IPS-20b (cell line): ENCODE data around the gene ASL.
A peak's percentile ranks its signal among the peaks of the same experiment; 100 is the strongest.
"Not testable (repeated sequence)": the region's sequence is repeated elsewhere in the genome, so short reads cannot be mapped to it uniquely, and the experiment has no call there.

ENCODE experiments used
- H3K27ac ChIP-seq: one replicate; pipeline ENCODE4 v1.5.1; 2013; ENCODE audit warnings: low read length
- H3K27me3 ChIP-seq: 2 replicates; pipeline ENCODE4 v1.6.1; 2013; ENCODE audit warnings: mild to moderate bottlenecking, low read length, inconsistent platforms; ENCODE audit not compliant: insufficient read depth
- H3K36me3 ChIP-seq: 2 replicates; pipeline ENCODE4 v1.6.1; 2013; ENCODE audit warnings: low read depth, mild to moderate bottlenecking, inconsistent platforms, low read length, moderate library complexity; ENCODE audit not compliant: insufficient read depth
- H3K4me1 ChIP-seq: 2 replicates; pipeline ENCODE4 v1.6.1; 2013; ENCODE audit warnings: mild to moderate bottlenecking, control low read depth, inconsistent platforms, low read length, moderate library complexity; ENCODE audit not compliant: insufficient read depth
- H3K4me3 ChIP-seq: 2 replicates; pipeline ENCODE4 v1.5.1; 2013; ENCODE audit warnings: mild to moderate bottlenecking, low read length, inconsistent platforms
- H3K9ac ChIP-seq: 2 replicates; pipeline ENCODE4 v1.6.1; 2013; ENCODE audit warnings: low read depth, mild to moderate bottlenecking, inconsistent platforms, low read length, moderate library complexity
- H3K9me3 ChIP-seq: 2 replicates; pipeline ENCODE4 v1.6.1; 2013; ENCODE audit warnings: mild to moderate bottlenecking, low read depth, low read length, inconsistent platforms; ENCODE audit not compliant: insufficient read depth

Gene ASL

DNA sequence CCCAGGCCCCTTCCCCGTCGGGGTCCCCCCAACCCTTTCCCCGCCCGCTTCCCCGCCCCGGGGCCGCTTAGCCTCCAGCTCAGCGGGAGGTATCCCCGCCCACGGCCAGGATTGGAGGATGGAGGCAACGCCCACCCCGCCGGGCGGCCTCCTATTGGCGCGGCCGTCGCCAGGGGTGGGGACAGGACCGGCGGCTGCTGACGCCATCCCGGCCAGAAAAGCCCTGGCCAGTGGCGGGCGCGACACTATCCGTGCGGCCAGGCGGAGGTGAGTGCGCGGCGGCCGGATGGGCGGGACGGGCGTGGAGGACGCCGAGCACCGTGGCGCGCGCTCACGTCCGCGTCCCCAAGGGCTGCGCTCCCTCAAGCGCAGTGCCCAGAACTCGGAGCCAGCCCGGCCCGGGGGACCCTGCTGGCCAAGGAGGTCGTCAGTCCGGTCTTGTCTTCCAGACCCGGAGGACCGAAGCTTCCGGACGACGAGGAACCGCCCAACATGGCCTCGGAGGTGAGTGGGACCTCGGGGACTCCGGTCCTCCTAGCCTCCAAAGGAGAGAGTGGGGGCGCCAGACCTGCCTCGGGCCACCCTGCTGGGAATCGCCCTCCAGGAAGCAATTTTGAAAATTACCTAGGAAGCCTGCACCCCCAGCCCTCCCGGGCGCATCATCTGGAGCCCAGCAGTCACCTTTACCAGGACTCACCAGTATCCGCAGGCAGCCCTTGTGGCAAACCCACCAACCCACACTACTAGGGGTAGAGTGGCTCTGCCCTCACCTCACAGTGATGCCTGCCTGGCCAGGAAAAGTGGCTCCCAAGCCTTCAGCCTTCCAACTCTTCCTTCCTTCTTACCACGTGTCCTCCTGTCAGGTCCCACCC lies at the start of gene ASL:
TSS of gene ASL (plus strand) at position 230 of the 872 bp plus-strand sequence. CDS start at position 493, 263 bp downstream.
- H3K4me3 ChIP-seq = peak within 1 kb of the TSS; percentile 95
- H3K4me1 ChIP-seq = peaks cover 4% of the 10 kb centered on the region; the same call in 1 of the 2 replicates
- no peaks in the 10 kb centered on the region for H3K9me3 ChIP-seq
- no peaks in the 10 kb centered on the region for H3K36me3 ChIP-seq
- H3K9ac ChIP-seq = peak within 1 kb of the TSS; percentile 84
- H3K27ac ChIP-seq = no peak within 1 kb of the TSS
- H3K27me3 ChIP-seq = no peaks in the 10 kb centered on the region

DNA sequence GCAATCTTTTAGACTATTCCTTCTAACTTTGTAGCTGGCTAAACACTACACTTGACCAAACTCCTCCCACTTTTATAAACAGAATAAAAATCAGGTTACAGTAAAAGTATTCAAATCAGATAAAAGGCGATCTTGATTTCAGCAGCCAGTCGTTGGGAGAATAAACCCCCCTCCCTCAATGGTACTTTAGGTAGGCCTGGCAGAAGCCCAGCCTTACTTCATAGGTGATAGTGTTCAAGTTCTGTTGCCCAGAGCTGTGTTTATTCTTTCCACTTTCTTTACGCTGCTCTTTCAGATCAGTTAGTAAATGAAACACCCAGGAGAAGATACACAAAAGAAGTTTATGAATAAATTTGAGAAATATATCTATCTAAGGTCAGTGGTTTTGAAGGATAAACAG lies 47.3 kb upstream of the ASL start:
- H3K27ac ChIP-seq, H3K9ac ChIP-seq, H3K9me3 ChIP-seq, H3K4me3 ChIP-seq, H3K4me1 ChIP-seq, H3K36me3 ChIP-seq, H3K27me3 ChIP-seq: not testable (repeated sequence)

DNA sequence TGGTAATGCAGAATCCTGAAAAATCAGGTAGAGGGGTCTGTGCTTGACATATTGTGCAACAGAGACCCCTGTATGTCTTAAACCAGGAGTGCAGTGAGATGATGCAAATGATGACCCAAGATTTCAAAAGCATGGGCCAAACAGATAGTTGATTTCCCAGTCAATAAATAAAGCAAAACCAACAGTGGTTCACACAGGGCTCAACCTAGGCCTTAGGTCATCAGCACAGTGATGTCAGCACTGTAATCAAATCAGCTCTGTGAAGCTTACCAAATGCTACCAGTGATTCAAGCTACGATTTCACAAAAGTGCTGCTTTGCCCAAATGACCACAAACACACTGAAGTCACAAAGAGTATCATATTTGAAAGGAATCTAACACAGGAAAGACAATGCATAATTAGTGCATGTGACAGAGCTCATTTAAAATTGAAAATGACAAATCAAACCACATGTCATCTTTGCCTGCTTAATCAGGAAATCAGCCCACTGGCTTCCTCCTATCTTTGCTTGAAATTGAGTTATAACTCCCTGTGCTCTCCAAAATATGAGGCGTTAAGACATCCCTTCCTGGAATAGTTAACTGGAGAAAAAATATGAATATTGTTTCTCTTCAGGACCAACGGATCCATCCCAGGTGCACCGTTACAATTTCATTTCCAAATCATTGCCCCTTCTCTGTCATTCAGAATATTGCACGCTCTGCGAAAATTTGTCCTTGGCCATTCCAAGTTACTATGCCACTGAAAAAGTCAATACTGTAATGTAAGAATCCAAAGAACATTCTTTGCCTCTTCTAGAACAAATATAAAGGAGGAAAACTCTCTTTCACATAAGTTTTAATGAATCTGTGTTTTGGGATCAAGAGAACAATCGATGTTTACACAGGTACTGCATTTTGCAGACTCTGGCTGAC lies 41.9 kb upstream of the ASL start:
- Histone ChIP-seq H3K27me3 (no peaks in the 10 kb centered on the region), H3K9me3 (no peaks in the 10 kb centered on the region), H3K36me3 (no peaks in the 10 kb centered on the region), H3K27ac (no peak overlapping the region), H3K9ac (no peak overlapping the region), H3K4me3 (no peak overlapping the region), H3K4me1 (no peaks in the 10 kb centered on the region)

DNA sequence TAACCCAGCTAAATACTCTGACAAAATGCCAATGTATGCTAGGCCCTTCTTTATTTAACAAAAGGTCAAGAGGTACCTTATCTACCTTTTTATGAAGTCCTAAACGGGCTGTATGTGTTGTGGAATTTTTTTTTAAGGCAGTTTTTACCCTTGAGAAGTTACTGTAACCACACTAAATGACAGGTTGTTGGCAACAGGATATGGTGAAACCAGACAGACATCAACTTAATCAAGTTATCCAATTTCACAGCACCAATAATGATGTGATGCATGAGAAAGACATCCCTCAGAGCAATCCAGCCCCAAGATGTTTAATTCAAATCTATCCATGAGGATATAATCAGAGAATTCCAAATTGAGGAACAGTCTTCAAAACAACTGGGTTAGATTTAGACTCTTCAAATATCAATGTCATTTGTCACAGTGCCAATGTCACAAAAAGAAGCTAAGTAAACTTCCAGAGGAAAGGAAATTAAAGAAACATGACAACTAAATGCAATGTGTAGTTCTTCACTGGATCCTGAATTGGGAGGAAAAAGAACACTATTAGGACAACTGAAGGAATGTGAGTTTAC lies 41.1 kb upstream of the ASL start:
- H3K4me3 ChIP-seq, H3K27me3 ChIP-seq, H3K36me3 ChIP-seq, H3K4me1 ChIP-seq, H3K9ac ChIP-seq, H3K27ac ChIP-seq, H3K9me3 ChIP-seq: not testable (repeated sequence)

DNA sequence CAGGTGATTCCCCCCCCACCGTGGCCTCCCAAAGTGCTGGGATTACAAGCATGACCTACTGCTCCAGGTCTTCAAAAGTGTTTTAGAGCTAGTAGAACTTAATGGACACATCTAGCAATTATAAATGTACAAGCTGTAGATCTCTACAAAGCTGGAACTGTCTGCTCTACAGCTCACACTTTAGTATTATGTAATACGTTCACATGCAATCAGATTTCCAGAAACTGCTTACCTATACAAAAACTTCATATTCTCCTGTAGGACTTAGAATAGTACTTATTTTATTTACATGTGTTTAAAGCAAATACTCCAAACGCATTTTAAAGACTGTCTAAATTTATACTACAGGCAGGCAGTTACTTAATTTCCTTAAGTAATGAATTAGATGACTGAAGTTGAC lies 39.2 kb upstream of the ASL start:
- H3K27ac ChIP-seq = no peak overlapping the region
- H3K4me3 ChIP-seq = no peak overlapping the region
- H3K9me3 ChIP-seq = no peaks in the 10 kb centered on the region
- no peaks in the 10 kb centered on the region for H3K4me1 ChIP-seq
- H3K36me3 ChIP-seq = no peaks in the 10 kb centered on the region
- no peaks in the 10 kb centered on the region for H3K27me3 ChIP-seq
- no peak overlapping the region for H3K9ac ChIP-seq

DNA sequence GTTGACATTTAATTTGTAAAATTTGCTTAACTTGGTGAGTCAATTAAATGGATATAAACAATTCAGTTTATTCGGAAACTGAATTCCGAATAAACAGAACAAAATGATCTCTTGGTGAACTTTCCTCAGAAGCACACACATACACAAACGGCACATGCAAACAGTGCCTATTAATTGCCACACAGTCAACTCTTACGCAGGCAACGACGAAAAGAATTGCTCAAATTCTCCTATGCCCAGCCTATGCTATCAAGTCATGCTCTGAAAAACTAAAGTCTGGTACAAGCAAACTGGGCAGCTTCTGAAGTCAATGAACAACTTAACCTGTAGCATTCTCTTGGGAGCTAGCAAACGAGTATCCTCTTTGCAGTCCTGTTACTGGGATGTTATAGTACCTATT lies 38.8 kb upstream of the ASL start:
- no peak overlapping the region for H3K4me3 ChIP-seq
- no peak overlapping the region for H3K27ac ChIP-seq
- H3K27me3 ChIP-seq = no peaks in the 10 kb centered on the region
- no peaks in the 10 kb centered on the region for H3K9me3 ChIP-seq
- H3K9ac ChIP-seq = no peak overlapping the region
- H3K4me1 ChIP-seq = no peaks in the 10 kb centered on the region
- H3K36me3 ChIP-seq = no peaks in the 10 kb centered on the region

DNA sequence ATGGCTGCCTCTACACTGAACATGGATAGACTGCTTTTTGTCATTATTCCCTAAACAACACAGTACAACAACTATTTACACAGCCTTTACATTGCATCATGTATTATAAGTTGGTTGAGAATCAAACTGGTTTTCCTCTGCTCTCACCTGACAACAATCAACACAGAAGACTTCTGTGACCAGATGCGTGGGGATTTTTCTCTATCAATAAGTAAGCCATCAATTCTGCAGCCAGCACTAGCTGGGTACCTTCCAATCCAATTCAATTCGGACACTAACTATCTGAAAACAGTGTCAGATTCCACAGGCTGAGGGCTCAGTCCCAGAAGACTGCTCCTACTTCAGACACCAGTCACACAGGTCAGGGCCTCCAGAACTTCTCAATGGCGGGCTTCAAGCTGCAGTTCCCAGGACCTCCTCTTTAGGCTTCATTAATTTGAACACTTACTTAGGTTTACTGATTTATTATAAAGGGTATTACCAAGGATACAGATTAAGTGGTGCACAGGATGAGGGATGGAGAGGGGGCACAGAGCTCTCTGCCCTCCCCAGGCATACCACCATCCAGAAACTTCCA lies 36.4 kb upstream of the ASL start:
- Histone ChIP-seq H3K9ac (no peak overlapping the region), H3K9me3 (no peaks in the 10 kb centered on the region), H3K27me3 (peaks cover 16% of the 10 kb centered on the region), H3K4me3 (no peak overlapping the region), H3K27ac (no peak overlapping the region), H3K4me1 (no peaks in the 10 kb centered on the region), H3K36me3 (no peaks in the 10 kb centered on the region)

DNA sequence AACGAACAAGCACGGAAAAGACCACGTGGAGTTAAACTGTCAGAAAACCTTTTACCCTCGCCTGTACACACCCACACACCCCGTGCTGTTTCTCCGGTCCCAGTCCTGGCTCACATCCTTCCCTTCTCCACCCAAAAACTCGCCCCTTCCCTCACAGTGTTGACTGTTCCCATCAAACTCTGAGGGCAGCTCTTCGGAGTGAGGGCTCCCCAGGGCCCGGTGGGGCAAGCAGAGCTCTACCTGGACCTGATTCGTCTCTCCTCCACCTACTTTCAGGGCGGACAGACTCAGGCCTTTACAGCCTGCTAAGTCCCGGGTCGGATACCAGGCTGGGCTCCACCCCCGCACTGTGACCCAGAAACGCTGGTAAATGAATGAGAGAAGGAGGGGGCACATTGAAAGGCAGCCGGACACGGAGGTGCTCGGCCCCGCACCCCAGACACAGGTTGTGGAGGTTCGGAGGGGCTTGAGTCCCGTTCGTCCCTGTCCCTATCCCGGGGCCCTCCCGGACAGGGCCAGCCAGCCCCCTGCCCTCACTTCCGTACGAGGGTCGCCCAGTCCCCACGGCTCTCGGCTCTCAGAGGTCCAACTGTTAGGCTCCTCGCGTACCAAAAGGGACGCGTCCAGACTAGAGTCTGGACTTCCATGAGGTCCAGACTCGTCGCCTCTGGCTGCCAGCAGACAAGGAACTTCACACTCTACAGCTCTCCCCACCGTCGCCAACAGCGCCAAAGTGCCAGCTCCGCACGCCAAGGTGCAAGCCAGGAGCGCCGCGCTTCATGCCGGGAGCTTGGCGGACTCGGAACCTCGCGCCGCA lies 31.7 kb upstream of the ASL start:
- Histone ChIP-seq H3K4me1 (no peaks in the 10 kb centered on the region), H3K4me3 (peak overlapping the region; percentile 75; the same call in 1 of the 2 replicates), H3K9me3 (no peaks in the 10 kb centered on the region), H3K36me3 (no peaks in the 10 kb centered on the region), H3K9ac (peak overlapping the region; percentile 76), H3K27me3 (peaks cover 19% of the 10 kb centered on the region), H3K27ac (no peak overlapping the region)

DNA sequence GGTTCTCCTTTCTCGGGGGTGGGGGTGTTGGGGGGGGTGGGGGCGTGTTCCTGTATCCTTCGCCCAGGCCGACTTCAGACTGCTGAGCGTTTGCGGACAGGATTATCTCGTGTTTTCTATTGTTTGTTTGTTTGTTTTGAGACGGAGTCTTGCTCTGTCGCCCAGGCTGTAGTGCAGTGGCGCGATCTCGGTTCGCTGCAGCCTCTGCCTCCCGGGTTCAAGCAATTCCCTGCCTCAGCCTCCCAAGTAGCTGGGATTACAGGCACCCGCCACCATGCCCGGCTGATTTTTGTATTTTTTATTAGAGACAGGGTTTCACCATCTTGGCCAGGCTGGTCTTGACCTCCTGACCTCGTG lies 31.1 kb upstream of the ASL start:
- H3K4me3 ChIP-seq = peak overlapping the region; percentile 75; the same call in 1 of the 2 replicates
- not testable (repeated sequence) for H3K4me1 ChIP-seq, H3K9ac ChIP-seq, H3K9me3 ChIP-seq, H3K36me3 ChIP-seq, H3K27ac ChIP-seq
- H3K27me3 ChIP-seq = peaks cover 19% of the 10 kb centered on the region

DNA sequence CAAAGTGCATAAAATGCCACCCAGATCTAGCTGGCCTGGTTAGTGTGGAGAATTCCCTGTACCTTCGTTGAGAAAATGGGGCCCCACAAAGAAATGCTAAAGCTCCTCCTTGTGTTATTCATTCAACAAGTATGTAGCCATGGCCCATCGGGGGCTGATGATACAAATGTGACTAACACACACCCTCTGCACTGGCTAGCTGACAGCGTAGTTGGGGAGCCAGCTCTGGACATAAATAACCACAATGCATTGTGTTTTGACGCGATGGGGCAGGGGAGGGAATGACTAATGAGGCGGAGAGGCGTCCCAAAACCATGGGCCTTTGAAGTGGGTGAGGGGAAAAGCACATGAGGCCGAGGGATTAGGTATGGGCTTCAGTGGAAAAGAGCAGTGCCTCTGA lies 28.2 kb upstream of the ASL start:
- no peak overlapping the region for H3K27ac ChIP-seq
- H3K9ac ChIP-seq = no peak overlapping the region
- H3K4me1 ChIP-seq = no peaks in the 10 kb centered on the region
- H3K9me3 ChIP-seq = no peaks in the 10 kb centered on the region
- H3K27me3 ChIP-seq = peaks cover 19% of the 10 kb centered on the region
- H3K36me3 ChIP-seq = no peaks in the 10 kb centered on the region
- H3K4me3 ChIP-seq = no peak overlapping the region

DNA sequence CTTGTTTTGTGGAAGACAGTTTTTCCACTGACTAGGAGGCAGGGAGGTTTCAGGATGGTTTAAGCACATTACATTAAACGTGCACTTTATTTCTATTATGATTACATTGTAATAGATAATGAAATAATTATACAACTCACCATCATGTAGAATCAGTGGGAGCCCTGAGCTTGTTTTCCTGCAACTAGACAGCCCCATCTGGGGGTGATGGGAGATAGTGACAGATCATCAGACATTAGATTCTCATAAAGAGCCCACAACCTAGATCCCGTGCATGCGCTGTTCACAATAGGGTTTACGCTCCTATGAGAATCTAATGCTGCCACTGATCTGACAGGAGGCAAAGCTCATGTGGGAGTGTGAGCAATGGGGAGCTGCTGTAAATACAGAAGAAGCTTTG lies 25.7 kb upstream of the ASL start:
- H3K4me1 ChIP-seq, H3K9me3 ChIP-seq, H3K4me3 ChIP-seq, H3K36me3 ChIP-seq, H3K9ac ChIP-seq, H3K27ac ChIP-seq, H3K27me3 ChIP-seq: not testable (repeated sequence)
